ENCODE results near the gene IWS1.
"Not testable (repeated sequence)": the region's sequence is repeated elsewhere in the genome, so short reads cannot be mapped to it uniquely, and the experiment has no call there.

IWS1 gene

DNA sequence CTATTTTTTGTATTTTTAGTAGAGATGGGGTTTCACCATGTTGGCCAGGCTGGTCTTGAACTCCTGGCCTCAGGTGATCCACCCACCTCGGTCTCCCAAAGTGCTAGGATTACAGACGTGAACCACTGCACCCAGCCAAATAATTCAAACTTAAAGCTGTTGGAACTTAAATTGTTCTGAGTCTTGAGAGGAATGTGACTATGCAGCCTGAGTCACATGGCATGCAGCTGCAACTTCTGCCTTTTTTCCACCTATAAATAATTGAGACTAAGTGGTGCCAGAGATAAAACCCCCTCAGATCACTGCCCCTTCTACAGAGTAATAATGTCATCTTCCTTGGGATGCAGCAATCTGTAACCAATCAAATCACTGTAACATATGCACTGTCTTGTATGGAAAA lies 3.1 kb upstream of the IWS1 start:
- not testable (repeated sequence) for DNase-seq (ENCODE audit: low read depth in 1 of 2, low spot score in 1 of 2)

DNA sequence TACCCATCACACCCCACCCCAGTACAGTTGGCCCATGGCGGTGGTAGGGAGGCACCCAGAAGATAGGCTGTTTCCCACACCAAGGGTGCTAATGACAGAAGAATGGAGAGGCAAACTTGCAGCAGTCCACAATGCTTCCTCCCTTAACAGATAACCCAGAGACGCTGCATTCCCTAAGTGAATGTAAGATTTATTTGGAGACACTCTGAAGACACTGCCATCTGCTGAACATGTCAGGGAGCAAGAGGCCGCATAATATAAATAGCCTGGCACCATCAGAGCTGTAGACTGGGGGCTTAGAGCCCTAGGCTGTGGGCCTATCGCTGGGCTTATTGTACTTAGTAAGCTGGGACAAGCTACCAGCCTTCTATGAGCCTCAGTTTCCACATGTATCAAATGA lies 2.2 kb upstream of the IWS1 start:
- no peak for DNase-seq (ENCODE audit: low read depth in 1 of 2, low spot score in 1 of 2)

DNA sequence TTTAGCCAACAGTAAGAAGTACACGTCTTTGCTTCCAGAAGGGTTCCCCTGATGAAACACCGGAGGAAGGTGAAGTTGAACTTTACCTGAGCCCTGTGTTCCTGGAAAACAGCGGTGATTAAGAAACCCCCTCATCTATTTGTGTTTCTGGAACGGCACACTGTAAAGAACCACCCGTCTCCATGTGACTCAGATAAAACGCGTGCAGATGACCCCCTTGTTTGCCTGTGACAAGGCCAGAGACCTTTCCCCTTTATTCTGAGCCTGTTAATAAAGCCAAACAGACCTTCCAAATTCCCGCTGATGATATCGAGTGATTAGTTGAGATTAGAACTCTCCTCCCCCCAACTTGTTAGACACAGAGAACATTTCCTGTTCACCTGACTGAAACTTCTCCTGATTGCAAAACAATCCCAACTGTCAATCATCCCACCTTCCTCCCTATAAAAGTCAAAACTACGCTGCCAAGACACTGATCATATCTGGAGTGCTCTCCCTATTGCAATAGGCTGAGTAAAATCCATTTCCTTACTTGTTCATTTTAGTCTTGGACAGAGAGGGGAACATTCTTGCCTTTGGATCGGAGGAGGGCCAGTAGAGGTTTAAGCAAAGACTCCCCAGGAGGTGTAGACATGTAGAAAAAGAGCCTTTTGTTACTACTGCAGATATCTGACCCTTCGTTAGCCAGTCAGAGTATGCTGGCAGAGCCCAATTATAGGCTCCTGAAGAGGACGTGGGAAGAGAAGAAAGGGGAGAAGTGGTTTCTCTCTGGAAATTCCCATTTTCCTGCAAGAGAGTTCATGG lies 914 bp upstream of the IWS1 start:
- peak in 1 of 2 donors; percentile 9 for DNase-seq (ENCODE audit: low read depth in 1 of 2, low spot score in 1 of 2)

DNA sequence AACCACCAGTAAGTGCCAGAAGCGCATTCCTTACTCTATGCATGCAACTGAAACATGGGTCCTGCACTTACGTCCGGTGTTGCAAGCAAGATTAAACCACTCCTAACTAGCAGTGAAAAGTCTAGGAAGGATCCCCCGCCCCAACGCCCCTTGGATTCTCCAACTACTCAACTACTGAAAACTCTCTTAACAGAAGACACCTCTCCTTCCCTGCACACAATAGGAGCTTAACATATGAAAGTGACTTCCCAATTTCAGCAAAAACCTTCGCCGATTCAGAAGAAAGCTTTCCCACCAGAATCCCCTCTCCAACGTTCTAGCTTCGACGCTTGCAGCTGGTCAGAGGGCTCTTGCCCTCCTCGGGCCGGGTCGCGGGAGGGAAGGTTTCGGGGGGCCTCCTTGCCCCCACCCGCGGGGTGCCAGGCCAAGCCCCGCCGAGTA lies 578 bp downstream of the IWS1 start:
- no peak for DNase-seq (ENCODE audit: low read depth in 1 of 2, low spot score in 1 of 2)

DNA sequence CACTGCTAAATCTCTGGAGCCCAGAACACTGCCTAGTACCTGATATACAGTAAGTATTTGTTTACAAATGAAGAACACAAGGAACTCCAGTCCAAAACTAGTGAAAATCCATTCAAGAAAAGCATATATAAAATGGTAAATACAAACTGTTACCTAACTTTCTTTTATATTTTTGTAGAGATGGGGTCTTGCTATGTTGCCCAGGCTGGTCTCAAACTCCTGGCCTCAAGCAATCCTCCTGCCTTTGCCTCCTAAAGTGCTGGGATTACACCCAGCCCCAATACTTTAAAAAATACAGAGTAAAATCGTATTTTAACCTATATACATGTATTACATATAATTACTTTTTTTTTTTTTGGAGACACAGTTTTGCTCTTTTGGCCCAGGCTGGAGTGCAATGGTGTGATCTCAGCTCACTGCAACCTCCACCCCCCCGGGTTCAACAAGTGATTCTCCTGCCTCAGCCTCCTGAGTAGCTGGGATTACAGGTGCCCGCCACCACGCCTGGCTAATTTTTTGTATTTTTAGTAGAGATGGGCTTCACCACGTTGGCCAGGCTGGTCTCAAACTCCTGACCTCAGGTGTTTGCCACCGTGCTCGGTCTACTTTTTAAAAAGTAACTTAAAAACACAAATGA lies 2.0 kb downstream of the IWS1 start:
- DNase-seq (ENCODE audit: low read depth in 1 of 2, low spot score in 1 of 2), result not testable (repeated sequence)

DNA sequence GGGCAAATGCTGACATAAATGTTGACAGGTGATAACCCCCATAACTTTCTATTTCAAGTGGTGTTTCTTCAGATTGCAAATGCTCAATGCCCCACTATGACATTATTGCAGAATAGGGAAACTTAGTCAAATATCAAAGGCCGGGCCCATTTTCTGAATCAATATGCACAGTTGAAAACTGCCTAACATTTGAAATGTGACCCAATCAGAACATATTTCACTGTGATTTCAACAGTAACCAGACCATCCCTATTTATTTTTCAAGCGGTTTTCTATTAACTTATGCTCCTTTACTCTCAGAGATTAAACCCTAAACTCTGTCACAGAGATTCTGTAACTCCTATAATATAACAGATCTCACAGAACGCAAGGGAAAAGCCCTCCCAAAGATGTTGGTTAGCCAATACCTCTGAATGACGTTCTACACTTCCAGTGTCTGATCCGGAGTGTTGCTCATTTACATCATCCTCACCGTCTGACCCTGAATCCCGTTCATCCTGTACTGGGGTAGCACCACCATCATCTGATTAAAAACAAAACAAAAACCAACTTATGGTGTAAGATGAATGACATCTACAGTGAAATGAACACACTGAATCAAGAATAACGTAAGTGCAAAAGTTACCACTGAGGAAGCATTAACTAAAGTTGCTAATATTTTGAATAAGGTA lies 2.9 kb downstream of the IWS1 start:
- no peak for DNase-seq (ENCODE audit: low read depth in 1 of 2, low spot score in 1 of 2)

DNA sequence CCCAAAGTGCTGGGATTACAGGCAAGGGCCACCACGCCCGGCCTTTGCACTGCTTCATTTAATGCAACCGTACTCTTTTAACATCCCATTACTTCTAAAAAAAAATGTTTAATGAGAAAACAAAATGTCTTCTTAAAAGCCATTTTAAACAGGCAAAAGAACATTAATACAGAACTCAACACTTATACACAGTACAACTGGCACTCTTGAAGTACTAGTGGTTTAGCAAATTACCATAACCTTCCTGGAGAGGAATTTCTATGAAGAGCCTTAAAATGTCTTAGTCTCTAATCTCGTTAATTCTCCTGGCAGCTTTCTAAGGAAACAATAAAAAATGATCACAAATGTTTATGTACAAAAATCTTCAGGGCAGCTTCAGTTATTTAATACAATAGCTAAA lies 5.9 kb downstream of the IWS1 start:
- DNase-seq (ENCODE audit: low read depth in 1 of 2, low spot score in 1 of 2), result no peak

DNA sequence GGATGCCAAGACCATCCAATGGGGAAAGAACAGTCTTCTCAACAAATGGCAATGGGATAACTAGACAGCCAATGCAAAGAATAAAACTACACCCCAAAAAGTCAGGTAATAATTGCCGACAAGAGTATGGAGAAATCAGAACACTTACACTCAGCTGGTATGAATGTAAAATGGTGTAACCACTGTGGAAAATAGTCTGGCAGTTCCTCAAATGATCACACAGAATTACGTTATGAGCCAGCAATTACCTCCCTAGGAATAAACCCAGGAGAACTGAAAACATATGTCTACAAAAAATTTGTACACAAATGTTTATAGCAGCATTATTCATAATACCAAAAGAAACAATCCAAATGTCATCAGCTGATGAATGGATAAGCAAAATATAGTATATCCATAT lies 8.8 kb downstream of the IWS1 start:
- DNase-seq (ENCODE audit: low read depth in 1 of 2, low spot score in 1 of 2), result no peak

DNA sequence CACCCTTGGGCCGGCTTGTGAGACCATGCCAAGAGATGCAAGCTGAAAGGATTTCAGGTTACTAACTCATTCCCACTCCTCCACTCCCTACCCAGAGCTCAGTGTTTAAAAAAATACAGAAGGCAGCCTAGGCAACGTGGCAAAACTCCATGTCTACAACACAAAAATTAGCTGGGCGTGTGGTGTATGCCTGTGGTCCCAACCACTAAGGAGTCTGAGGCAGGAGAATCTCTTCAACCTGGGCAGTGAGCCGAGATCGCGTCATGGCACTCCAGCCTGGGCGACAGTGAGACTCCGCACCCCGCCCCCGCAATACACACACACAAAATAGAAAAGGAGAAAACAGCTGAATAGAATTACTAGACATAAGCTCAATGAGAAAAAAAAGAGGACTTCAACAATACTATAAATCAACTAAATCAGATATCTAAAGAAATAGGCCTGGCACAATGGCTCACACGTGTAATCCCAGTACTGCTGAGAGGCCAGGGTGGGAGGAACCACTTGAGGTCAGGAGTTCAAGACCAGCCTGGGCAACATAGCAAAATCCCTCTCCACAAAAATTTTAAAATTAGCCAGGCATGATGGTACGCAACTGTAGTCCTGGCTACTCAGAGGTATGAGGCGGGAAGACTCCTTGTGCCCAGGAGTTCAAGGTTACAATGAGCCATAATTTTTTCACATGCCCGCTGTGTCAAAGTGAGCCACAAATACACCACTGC lies 10.1 kb downstream of the IWS1 start:
- DNase-seq (ENCODE audit: low read depth in 1 of 2, low spot score in 1 of 2), result no peak

DNA sequence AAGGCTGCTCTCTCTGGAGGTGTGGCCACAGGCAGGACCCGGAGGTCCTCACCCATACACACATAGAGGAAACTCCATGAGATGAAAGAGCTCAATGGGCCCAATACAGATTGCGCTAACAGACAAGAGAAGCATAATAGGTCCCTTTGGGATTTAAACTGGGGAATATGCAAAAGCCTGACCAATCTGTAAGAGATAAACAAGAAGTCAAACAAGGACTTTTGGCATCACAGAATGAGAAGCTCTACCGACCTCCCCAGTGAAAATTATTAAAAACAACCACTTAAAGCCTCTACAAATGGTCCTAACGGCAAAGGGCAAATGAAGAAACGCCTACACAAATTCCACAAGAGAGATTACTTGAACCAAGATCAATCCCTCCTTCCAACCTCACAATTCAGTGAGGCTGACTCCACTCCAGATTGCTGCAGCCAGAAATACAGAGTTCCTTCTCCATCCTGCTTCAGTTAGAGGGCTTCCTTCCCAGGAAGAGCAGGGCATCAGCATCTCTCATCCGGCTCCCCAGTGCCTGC lies 10.8 kb downstream of the IWS1 start:
- DNase-seq (ENCODE audit: low read depth in 1 of 2, low spot score in 1 of 2), result no peak

DNA sequence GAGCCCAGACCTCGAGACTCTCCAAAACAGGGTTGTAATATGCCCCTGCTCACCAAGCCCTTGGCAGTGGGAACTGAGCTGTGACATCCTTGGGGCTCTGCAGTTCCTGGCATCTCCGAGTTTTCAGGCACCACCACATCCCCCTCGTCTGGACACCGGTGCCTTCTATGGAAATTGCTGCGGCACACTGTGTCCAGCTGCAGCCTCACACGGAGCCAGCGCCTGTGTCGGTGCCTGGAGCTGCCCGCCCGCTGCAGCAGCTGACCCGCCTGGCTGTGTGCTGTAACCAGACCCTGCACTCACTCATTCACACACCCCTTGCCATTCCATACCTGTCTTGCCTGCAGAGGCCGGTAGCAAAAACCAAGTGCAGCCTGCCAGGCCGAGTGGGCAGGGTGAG lies 11.8 kb downstream of the IWS1 start:
- DNase-seq (ENCODE audit: low read depth in 1 of 2, low spot score in 1 of 2), result no peak

DNA sequence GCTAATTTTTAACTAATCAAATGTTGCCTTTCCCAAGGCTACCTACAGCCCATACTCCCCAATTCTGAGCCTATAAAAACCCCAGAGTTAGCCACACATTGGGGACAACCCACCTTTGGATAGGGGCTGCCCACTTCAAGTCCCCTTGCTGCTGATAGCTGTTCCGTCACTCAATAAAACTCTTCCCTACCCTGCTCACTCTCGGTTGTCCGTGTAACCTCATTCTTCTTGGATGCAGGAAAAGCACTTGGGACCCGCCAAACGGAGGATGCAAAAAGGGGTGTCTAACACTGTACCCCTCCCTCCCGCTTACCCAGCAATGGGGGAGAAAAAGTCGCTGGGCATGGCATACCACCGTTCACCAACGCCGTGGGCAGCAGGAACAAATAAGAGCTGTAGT lies 12.2 kb downstream of the IWS1 start:
- no peak for DNase-seq (ENCODE audit: low read depth in 1 of 2, low spot score in 1 of 2)

DNA sequence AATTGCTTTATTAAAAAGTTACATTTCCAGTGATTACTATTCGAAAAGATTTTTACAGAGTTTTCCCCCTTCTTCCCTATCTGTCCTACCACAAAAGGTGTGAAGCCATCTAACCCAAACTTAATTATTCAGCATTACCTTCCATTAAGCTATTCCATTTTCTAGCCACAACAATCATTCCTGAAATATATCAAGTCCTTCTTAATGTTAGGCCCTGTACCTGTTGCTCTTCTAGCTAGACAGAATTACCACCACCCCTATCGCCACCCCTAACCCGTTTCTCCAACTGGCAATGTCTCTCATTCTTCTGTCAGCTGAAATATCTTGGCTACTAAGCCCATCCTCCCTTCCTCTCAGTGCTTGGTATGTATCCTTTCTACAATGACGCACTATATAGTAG lies 13.9 kb downstream of the IWS1 start:
- DNase-seq (ENCODE audit: low read depth in 1 of 2, low spot score in 1 of 2), result no peak

DNA sequence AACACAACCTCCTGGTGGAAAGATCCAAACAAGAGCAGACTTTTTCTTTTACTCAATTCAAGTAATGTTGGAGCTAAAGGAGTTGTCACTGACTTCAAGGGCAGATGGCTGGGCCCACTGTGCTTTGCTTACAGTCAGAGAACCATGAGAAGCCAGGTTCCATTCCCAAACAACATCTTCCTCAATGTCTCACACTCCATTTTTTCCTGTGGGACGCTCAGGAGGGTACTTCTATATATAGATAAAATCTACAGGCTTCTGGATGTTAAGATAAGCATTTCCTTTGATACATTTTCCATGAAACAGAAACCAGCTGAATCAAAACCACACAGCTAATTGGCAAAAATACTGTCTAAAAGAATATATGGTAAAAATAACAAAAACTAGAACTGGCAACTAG lies 14.4 kb downstream of the IWS1 start:
- DNase-seq (ENCODE audit: low read depth in 1 of 2, low spot score in 1 of 2), result no peak

DNA sequence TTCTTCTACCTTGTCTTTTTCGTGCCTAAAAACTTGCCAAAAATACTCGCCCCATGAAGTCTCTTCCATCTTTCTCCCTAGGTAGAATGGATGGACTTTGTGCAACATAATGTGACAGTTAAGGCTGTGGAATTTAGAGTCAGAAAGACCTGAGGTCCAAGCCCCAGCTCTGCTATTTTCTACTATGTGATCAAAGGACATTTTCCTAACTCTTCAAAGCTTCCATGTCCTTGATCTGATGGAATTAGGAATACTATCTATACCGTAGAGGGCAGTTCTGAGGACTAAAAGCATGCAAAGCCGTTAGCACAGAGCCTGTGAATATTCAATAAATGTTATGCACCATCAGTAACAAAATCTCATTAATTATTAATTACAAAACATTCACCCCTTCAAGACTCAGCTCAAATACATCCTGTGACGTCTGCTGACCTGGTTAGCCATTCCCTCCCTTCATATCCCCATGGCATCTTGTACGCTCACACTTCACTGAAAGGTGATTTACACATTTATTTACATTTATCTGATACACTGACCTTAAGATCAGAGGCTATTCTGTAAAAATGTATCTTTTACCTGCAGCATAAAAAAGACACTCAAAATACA lies 15.1 kb downstream of the IWS1 start:
- no peak for DNase-seq (ENCODE audit: low read depth in 1 of 2, low spot score in 1 of 2)

DNA sequence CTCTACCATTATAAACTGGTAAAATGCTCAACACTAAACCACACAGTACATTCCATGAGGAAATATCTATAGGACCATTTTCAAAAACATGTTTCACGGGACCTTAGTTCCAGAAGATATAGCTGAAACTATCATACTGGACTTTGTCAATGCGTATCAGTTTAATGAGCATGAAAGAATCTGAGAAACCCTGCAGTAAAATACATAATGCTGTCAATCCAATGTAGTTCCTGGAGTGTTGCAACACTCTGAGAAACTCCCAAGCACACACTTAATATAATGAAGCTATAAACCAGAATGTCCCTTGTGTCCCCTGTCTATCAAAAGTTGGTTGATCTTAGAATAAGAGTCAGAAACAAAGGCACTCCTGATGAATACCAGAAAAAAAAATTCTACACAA lies 16.2 kb downstream of the IWS1 start:
- DNase-seq (ENCODE audit: low read depth in 1 of 2, low spot score in 1 of 2), result no peak

DNA sequence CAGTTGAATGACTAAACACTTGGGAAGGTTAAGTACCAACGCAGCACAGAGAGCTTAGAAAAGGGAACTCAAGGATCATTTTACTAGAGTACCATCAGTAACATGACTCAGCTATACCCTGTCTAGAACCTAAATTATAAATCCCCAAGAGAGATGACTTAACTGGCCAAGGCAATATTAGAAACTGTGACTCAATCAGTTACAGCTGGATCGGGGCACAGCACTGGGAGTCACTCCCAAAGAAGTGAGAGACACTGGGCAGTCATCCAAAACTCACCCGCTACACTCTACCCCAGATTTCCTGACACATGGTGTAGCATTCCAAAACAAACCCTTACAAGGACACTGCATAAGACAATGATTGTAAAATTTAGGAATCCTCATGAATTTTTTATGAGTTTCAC lies 17.7 kb downstream of the IWS1 start:
- no peak for DNase-seq (ENCODE audit: low read depth in 1 of 2, low spot score in 1 of 2)

DNA sequence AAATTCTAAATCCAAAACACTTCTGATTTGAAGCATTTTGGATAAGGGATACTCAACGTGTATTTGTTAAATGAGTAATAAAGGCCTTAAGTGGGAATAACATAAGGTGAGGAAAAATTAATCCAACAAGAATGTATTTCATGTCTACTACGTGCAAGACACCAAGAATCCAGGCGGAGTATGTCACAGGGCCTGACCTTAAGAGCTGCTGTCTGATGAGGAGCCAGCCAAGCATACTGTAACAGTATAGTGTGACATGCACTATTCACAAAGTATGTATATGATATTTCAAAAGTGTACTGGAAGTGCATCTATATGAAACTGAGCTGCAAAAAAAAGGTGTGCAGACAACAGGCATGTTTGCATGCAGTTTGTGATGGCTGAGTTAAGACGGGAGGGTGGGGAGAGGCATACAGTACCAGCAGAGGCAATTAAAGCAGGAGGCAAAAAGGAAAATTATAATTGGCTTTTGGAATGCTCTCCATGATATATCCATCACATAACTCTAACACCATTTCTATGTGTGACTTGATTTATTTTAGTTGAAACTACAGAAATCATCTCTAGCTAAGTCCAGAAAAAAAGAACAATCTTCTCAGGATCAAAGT lies 18.2 kb downstream of the IWS1 start:
- no peak for DNase-seq (ENCODE audit: low read depth in 1 of 2, low spot score in 1 of 2)

DNA sequence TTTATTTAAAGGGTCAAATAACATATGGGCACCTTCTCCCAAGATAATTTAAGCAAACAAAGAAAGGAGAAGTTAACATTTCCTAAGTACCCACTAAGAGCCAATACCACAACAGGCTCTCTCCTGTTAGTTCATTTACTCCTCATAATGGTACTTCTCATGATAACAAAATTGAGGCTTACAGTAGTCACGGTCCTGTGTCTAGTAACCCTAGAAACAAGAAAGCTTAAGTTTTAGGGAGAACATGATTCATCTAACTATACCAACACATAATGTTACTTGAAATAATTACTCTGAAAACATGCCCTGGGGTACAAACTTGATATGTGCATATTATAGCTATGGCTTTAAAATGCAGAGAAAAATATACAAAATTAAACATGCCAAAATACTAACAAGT lies 19.8 kb downstream of the IWS1 start:
- no peak for DNase-seq (ENCODE audit: low read depth in 1 of 2, low spot score in 1 of 2)

DNA sequence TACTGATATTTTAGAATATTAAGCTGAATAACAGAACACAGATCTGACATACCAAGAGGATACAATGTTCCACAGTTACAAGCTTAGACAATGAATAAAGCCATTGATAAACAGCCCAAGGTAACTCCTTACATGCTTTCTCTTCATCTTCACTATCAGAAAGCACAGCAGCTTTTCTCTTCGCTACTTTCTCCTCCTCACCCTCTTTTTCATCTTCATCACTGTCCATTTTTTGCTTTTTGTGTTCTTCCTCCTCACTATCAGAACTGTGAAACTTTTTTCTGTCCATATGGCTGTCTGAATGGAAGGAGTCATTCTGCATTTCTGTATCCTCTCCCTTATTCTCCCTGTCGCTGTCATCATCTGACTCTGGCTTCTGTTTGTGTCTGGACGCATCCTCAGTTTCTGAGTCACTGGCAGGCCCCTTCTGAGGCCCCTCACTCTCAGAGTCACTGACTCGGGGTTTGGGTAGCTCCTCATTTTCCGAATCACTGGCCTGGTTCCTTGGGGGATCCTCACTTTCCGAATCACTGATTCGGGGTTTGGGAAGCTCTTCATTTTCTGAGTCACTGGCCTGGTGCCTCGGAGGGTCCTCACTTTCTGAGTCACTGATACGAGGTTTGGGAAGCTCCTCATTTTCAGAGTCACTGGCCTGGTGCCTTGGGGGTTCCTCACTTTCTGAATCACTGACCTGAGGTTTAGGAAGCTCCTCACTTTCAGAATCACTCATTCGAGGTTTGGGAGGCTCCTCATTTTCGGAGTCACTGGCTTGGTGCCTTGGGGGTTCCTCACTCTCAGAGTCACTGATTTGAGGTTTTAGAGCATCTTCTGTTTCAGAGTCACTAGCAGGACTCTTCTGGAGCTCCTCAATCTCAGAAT lies 21.5 kb downstream of the IWS1 start:
- DNase-seq (ENCODE audit: low read depth in 1 of 2, low spot score in 1 of 2), result no peak
